Measurements from ENCODE around the gene RGS9. TPM values are rescaled to one million over a fixed set of nuclear protein-coding genes. Genes with fewer than 3 reads are reported as not detected.

Gene RGS9
- total and polyA plus RNA-seq, 2 experiments from 2014 or later = 3.1 to 3.3 TPM

- no peak overlapping the region for H3K27ac ChIP-seq
- no peaks in the 10 kb centered on the region for H3K79me2 ChIP-seq
- H3K9me2 ChIP-seq (replicated peaks; ENCODE audit: insufficient read depth) = no peaks in the 10 kb centered on the region
- H3K4me2 ChIP-seq = no peak overlapping the region
- no peak overlapping the region for H2AFZ ChIP-seq
- H3K4me1 ChIP-seq (ENCODE audit: insufficient read depth) = no peaks in the 10 kb centered on the region
- H3K27me3 ChIP-seq = no peaks in the 10 kb centered on the region
- H3K4me3 ChIP-seq = no peak overlapping the region
- no peaks in the 10 kb centered on the region for H3K9me3 ChIP-seq (ENCODE audit: low read depth)
- 94% methylated on average over 5 of the region's 5 CpGs for WGBS (ENCODE audit: low lambda C conversion rate, missing lambda C conversion rate)
- H3K36me3 ChIP-seq (replicated peaks; ENCODE audit: insufficient read depth, low read depth) = no peaks in the 10 kb centered on the region
- TF ChIP-seq CTCF (IDR thresholded peaks at IDR 0.05; ENCODE audit: poor library complexity) (no peak), EZH2phosphoT487 (IDR thresholded peaks at IDR 0.05; ENCODE audit: low read depth, severe bottlenecking, unreplicated experiment) (no peak), EZH2 (IDR thresholded peaks at IDR 0.05; ENCODE audit: borderline replicate concordance) (no peak)
- DNase-seq (ENCODE audit: low spot score) = no peak
- H4K20me1 ChIP-seq (ENCODE audit: insufficient read depth, poor library complexity, severe bottlenecking) = no peaks in the 10 kb centered on the region
Observed at GRCh38 chr17:65197201-65197600, 60.0 kb downstream of the RGS9 start.

GRCh38 chr17:65198653-65199382 is 61.6 kb downstream of the RGS9 start:
- Histone ChIP-seq H2AFZ (no peak overlapping the region), H3K27me3 (no peaks in the 10 kb centered on the region), H3K79me2 (no peaks in the 10 kb centered on the region), H4K20me1 (ENCODE audit: insufficient read depth, poor library complexity, severe bottlenecking) (no peaks in the 10 kb centered on the region), H3K36me3 (replicated peaks; ENCODE audit: insufficient read depth, low read depth) (no peaks in the 10 kb centered on the region), H3K4me2 (no peak overlapping the region), H3K9me3 (ENCODE audit: low read depth) (no peaks in the 10 kb centered on the region), H3K4me1 (ENCODE audit: insufficient read depth) (no peaks in the 10 kb centered on the region), H3K9me2 (replicated peaks; ENCODE audit: insufficient read depth) (no peaks in the 10 kb centered on the region), H3K4me3 (no peak overlapping the region), H3K27ac (no peak overlapping the region)
- DNase-seq (ENCODE audit: low spot score) = peak; percentile 74
- 25% methylated on average over 7 of the region's 7 CpGs for WGBS (ENCODE audit: low lambda C conversion rate, missing lambda C conversion rate)
- TF ChIP-seq EZH2phosphoT487 (IDR thresholded peaks at IDR 0.05; ENCODE audit: low read depth, severe bottlenecking, unreplicated experiment) (no peak), EZH2 (IDR thresholded peaks at IDR 0.05; ENCODE audit: borderline replicate concordance) (no peak), CTCF (IDR thresholded peaks at IDR 0.05; ENCODE audit: poor library complexity) (peak; percentile 77)

- no peak overlapping the region for H3K27ac ChIP-seq
- H3K27me3 ChIP-seq = no peaks in the 10 kb centered on the region
- H3K4me3 ChIP-seq = no peak overlapping the region
- no peaks in the 10 kb centered on the region for H3K36me3 ChIP-seq (replicated peaks; ENCODE audit: insufficient read depth, low read depth)
- H4K20me1 ChIP-seq (ENCODE audit: insufficient read depth, poor library complexity, severe bottlenecking) = no peaks in the 10 kb centered on the region
- no peak overlapping the region for H3K4me2 ChIP-seq
- H3K9me3 ChIP-seq (ENCODE audit: low read depth) = no peaks in the 10 kb centered on the region
- H2AFZ ChIP-seq = no peak overlapping the region
- TF ChIP-seq EZH2 (IDR thresholded peaks at IDR 0.05; ENCODE audit: borderline replicate concordance) (no peak), CTCF (IDR thresholded peaks at IDR 0.05; ENCODE audit: poor library complexity) (no peak), EZH2phosphoT487 (IDR thresholded peaks at IDR 0.05; ENCODE audit: low read depth, severe bottlenecking, unreplicated experiment) (no peak)
- H3K9me2 ChIP-seq (replicated peaks; ENCODE audit: insufficient read depth) = no peaks in the 10 kb centered on the region
- H3K79me2 ChIP-seq = no peaks in the 10 kb centered on the region
- no peak for DNase-seq (ENCODE audit: low spot score)
- no peaks in the 10 kb centered on the region for H3K4me1 ChIP-seq (ENCODE audit: insufficient read depth)
- 94% methylated on average over 10 of the region's 10 CpGs for WGBS (ENCODE audit: low lambda C conversion rate, missing lambda C conversion rate)
Observed at GRCh38 chr17:65201331-65201730, 64.2 kb downstream of the RGS9 start.
